NCI-H2196 treated with DMSO at 0.1 percent for 48 hours (cell line): ENCODE data around the gene MSI2.

ENCODE experiments used
- DNase-seq: peaks from one replicate; lab custom pipeline; 2025; ENCODE audit not compliant: unreplicated experiment; lab: John Stamatoyannopoulos, UW

MSI2 gene

GRCh38 chr17:57586196-57586740 lies 329.9 kb downstream of the MSI2 start:
- no peak for DNase-seq

- no peak for DNase-seq
Measured at GRCh38 chr17:57586742-57587141, 330.4 kb downstream of the MSI2 start.

GRCh38 chr17:57587193-57587969 lies 331.1 kb downstream of the MSI2 start:
- no peak for DNase-seq

GRCh38 chr17:57588086-57588485 lies 331.8 kb downstream of the MSI2 start:
- DNase-seq = peak; percentile 24

GRCh38 chr17:57589151-57590034 lies 333.1 kb downstream of the MSI2 start:
- DNase-seq = no peak

GRCh38 chr17:57593739-57594462 lies 337.6 kb downstream of the MSI2 start:
- no peak for DNase-seq

- no peak for DNase-seq
Measured at GRCh38 chr17:57594767-57595166, 338.4 kb downstream of the MSI2 start.

- no peak for DNase-seq
Measured at GRCh38 chr17:57595426-57595825, 339.1 kb downstream of the MSI2 start.

GRCh38 chr17:57595947-57596695 lies 339.8 kb downstream of the MSI2 start:
- no peak for DNase-seq

GRCh38 chr17:57597101-57597500 lies 340.8 kb downstream of the MSI2 start:
- no peak for DNase-seq

GRCh38 chr17:57597531-57598453 lies 341.5 kb downstream of the MSI2 start:
- DNase-seq = peak; percentile 60

GRCh38 chr17:57599271-57600045 lies 343.1 kb downstream of the MSI2 start:
- no peak for DNase-seq

GRCh38 chr17:57600074-57600473 lies 343.8 kb downstream of the MSI2 start:
- DNase-seq = no peak

- DNase-seq = no peak
Measured at GRCh38 chr17:57601143-57601735, 344.9 kb downstream of the MSI2 start.

- DNase-seq = no peak
Measured at GRCh38 chr17:57602896-57603295, 346.6 kb downstream of the MSI2 start.

- no peak for DNase-seq
Measured at GRCh38 chr17:57603546-57603945, 347.2 kb downstream of the MSI2 start.

GRCh38 chr17:57603978-57604377 lies 347.7 kb downstream of the MSI2 start:
- DNase-seq = no peak
